GM21367 (cell line): ENCODE results near the gene CAMK1G.

ENCODE experiments used
- ATAC-seq: cut with Tn5 transposase; IDR thresholded peaks from one replicate; pipeline ENCODE4 v1.9.1; 2021; ENCODE audit not compliant: unreplicated experiment

Gene CAMK1G

DNA sequence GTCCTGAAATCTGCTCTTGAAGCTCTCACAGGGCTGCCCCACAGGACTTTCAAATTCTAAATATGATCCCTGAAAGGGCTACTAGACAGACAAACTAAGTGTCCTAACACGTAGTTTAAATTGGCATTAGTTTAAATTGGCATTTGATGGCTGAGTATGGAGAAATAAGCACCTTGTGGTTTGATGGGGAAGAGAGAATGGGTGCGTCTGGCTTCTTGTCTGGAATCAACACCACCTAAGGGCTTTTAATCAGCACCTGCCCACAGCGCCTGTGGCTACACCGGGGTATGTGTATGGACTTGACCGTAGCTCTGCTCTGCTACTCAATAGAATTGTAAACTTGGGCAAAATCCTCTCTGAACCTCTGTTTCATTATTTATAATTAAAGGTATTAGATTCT is 74.4 kb downstream of the CAMK1G start:
- no peak for ATAC-seq

DNA sequence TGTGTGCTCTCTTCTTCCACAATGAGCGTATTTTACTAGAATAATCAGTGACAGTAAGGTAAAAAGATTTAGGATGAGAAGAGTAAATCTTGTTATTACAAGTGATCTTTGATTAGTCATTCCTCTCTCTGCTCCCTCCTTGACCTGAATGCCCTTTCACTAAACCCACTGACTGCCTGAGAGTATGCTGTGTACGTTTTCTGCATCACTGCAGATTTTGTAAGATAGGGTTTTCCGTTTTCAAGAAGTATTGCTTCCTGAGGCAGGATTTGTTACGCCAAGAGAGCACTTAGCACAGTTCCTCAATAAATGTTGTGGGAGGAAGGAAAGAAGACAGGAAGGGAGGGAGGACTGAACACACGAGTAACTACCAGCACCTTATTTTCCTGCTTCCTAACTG is 76.4 kb downstream of the CAMK1G start:
- peak; percentile 72 for ATAC-seq

DNA sequence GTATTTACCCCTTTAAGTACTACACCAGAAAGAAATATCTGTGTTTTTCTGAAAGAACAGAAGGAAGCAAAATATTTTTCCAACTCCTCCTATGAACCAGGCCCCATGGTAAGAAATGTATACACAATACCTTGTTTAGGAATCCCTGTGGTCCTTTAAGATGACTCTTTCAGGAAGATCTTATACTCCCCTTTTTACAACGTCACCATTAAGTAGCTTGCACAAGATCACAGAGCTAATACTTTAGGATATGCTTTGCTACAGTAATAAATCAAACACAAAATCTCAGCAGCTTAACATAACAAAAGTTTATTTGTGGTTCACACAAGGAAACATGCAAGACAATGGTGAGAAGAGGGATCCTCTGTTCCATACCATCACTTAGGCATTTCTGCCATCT is 77.6 kb downstream of the CAMK1G start:
- no peak for ATAC-seq

DNA sequence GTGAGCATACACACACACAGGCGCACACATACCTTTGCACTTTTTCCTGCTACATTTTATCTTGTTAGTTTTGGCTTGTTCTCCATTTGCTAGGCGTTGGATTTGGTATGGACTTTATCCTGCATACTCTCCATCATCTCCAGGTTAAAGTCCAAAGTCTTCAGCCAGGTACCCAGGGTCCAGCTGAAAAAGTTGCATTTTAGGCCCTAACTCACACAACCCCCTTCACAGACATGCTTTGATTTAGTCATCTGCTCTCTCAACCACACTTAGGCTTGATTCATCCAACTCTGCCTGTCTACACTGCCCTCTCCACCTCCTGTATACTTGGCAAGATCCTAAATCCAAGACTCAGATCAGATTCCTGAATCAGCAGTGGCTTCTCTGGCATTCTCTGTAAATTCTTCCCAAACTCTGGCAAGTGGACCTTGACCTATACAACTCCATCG is 79.4 kb downstream of the CAMK1G start:
- no peak for ATAC-seq
